HepG2 (cell line): ENCODE results near the gene RANBP3L. TPM values are rescaled to one million over a fixed set of nuclear protein-coding genes. Genes with fewer than 3 reads are reported as not detected.

Experiments
- ATAC-seq: fragments of 200-7000 bp; cut with Tn5 transposase; 3 replicates; pipeline ENCODE4 v1.9.1; 2020; ENCODE audit warnings: mild to moderate bottlenecking, moderate library complexity
- BruUV-seq: library from RNA; stranded (reverse); fragments of 400-500 nt; replicated peaks from 2 replicates; lab custom pipeline; 2021; lab: Mats Ljungman, UMichigan
- CTCF ChIA-PET: fragments of 300-600 bp; formaldehyde crosslinking; extraction: SDS; loops from one replicate; lab custom pipeline; 2021; ENCODE audit warnings: low total read pairs, inconsistent platforms, low intra/inter-chr PET ratio; lab: Yijun Ruan, JAX
- POLR2A ChIA-PET: fragments of 350-600 bp; sonication (Branson Sonifier 250); formaldehyde crosslinking; loops from one replicate; lab custom pipeline; 2020; ENCODE audit warnings: antibody characterized with exemption, inconsistent platforms; lab: Yijun Ruan, JAX
- DNase-seq: peaks from one replicate; pipeline ENCODE4 v3.0.0-alpha.2; 2015; ENCODE audit warnings: low spot score
- FAIRE-seq: peaks from 3 replicates; lab custom pipeline; 2011; peaks lifted over from hg19 to GRCh38; lab: Jason Lieb, UNC
- H2AFZ ChIP-seq: one replicate; pipeline ENCODE4 v1.6.1; 2011; ENCODE audit warnings: low read length, inconsistent platforms
- H3K27ac ChIP-seq: fragments of 300-600 bp; 3 replicates; pipeline ENCODE4 v1.8.0; 2011; ENCODE audit warnings: mixed run types, mild to moderate bottlenecking, mixed read lengths, low read length, inconsistent platforms; ENCODE audit not compliant: insufficient read depth; ENCODE audit errors: extremely low read length
- H3K27me3 ChIP-seq, 2 experiments: fragments of 200-600 bp in 1 of 2; 2 replicates in 1 of 2; 3 replicates in 1 of 2; pipeline versions ENCODE4 v1.6.0 to v1.8.0; 2011; ENCODE audit warnings: low read length in 2 of 2, mild to moderate bottlenecking in 2 of 2, moderate library complexity in 2 of 2, inconsistent platforms in 1 of 2; ENCODE audit not compliant: insufficient read depth in 2 of 2, control insufficient read depth in 1 of 2
- H3K36me3 ChIP-seq, 2 experiments: fragments of 200-600 bp in 1 of 2; replicated peaks in 1 of 2; 2 replicates in 1 of 2; 3 replicates in 1 of 2; pipeline versions ENCODE4 v1.5.1 to v1.8.0; 2011; ENCODE audit warnings: low read length in 2 of 2, inconsistent platforms in 1 of 2; ENCODE audit not compliant: insufficient read depth in 2 of 2, control insufficient read depth in 1 of 2
- H3K4me1 ChIP-seq: 2 replicates; pipeline ENCODE4 v1.5.1; 2012; ENCODE audit warnings: low read length, inconsistent platforms; ENCODE audit not compliant: insufficient read depth
- H3K4me2 ChIP-seq: 2 replicates; pipeline ENCODE4 v1.6.0; 2011; ENCODE audit warnings: low read depth, low read length, inconsistent platforms
- H3K4me3 ChIP-seq, 3 experiments: fragments of 200-600 bp in 1 of 3; sonication (generic), shearing (Covaris generic) in 1 of 3; replicated peaks in 1 of 3; 2 replicates each; pipeline ENCODE4 v1.5.1; 2011 to 2016; ENCODE audit warnings: low read length in 3 of 3, inconsistent platforms in 2 of 3, low read depth in 2 of 3, mild to moderate bottlenecking in 2 of 3, control low read depth in 1 of 3, mixed read lengths in 1 of 3; ENCODE audit not compliant: insufficient read depth in 1 of 3
- H3K79me2 ChIP-seq: one replicate; pipeline ENCODE4 v1.6.1; 2011; ENCODE audit warnings: low read length, inconsistent platforms; ENCODE audit not compliant: insufficient read depth
- H3K9ac ChIP-seq: 2 replicates; pipeline ENCODE4 v1.6.0; 2011; ENCODE audit warnings: mild to moderate bottlenecking, low read depth, low read length, inconsistent platforms; ENCODE audit not compliant: insufficient read depth
- H3K9me3 ChIP-seq: 2 replicates; pipeline ENCODE4 v1.5.1; 2012; ENCODE audit warnings: mild to moderate bottlenecking, low read length
- H4K20me1 ChIP-seq: 2 replicates; pipeline ENCODE4 v1.6.0; 2011; ENCODE audit warnings: inconsistent platforms, mild to moderate bottlenecking, low read length, moderate library complexity; ENCODE audit not compliant: insufficient read depth
- ATF3 ChIP-seq: sonication (generic); formaldehyde crosslinking; IDR thresholded peaks from 2 replicates; pipeline ENCODE4 v1.4.0; 2020; ENCODE audit warnings: missing genetic modification reagents
- HOXA5 ChIP-seq: sonication (generic); formaldehyde crosslinking; IDR thresholded peaks from 2 replicates; pipeline ENCODE4 v1.4.0; 2020; ENCODE audit warnings: missing genetic modification reagents
- SALL2 ChIP-seq: sonication (generic); formaldehyde crosslinking; IDR thresholded peaks from 2 replicates; pipeline ENCODE4 v1.8.1; 2023; ENCODE audit warnings: mild to moderate bottlenecking, missing genetic modification reagents, inconsistent platforms
- ZC3H4 ChIP-seq: sonication (generic); formaldehyde crosslinking; IDR thresholded peaks from 2 replicates; pipeline ENCODE4 v1.4.0; 2020; ENCODE audit warnings: missing genetic modification reagents, borderline replicate concordance
- ZNF251 ChIP-seq: sonication (generic); formaldehyde crosslinking; IDR thresholded peaks from 2 replicates; pipeline ENCODE4 v1.9.0; 2021; ENCODE audit warnings: mild to moderate bottlenecking, missing genetic modification reagents
- WGBS: methylation state at CpG from one replicate; pipeline ENCODE4 v1.1.6; 2017; ENCODE audit warnings: low lambda C conversion rate; 5-methylcytosine and 5-hydroxymethylcytosine counted together
- in situ Hi-C: cut with HindIII; loops from 2 replicates; pipeline ENCODE4 v1.10.0; 2017; ENCODE audit warnings: low pct_unique_long_range_greater_than_20kb; ENCODE audit not compliant: extremely low pct_ligation_motif_present
- intact Hi-C: fragments of 100-400 bp; cut with micrococcal nuclease; formaldehyde crosslinking; loops from one replicate; pipeline ENCODE4 v1.10.0; 2022; ENCODE audit not compliant: unreplicated experiment
- polyA plus RNA-seq, 8 experiments: library from polyadenylated mRNA; depleted of rRNA in 3 of 8; stranded (reverse) in 7 of 8; unstranded in 1 of 8; fragments of >200 nt; fragmentation: Illumina TruSeq in 4 of 8; extraction: Trizol in 4 of 8; gene quantifications; 2 replicates each; pipeline versions ENCODE4 v1.2.1 to v1.2.3, GENCODE V29; 2011 to 2016; ENCODE audit warnings: low read depth in 4 of 8, missing spikeins in 1 of 8, mixed read lengths in 1 of 8; ENCODE audit not compliant: insufficient read depth in 1 of 8
- total RNA-seq, 5 experiments: library from RNA; depleted of rRNA; stranded (reverse); fragments of >200 nt; fragmentation: Illumina TruSeq; extraction: Trizol; gene quantifications; 2 replicates each; pipeline ENCODE4 v1.2.3, GENCODE V29; 2016; ENCODE audit warnings: low read depth in 1 of 5
- TF ChIP-seq, protein P1 (sequence below): sonication (generic); formaldehyde crosslinking; IDR thresholded peaks from 2 replicates; pipeline ENCODE4 v1.4.0; 2020; ENCODE audit warnings: missing genetic modification reagents
- TF ChIP-seq, protein P2 (sequence below): sonication (generic); formaldehyde crosslinking; IDR thresholded peaks from 2 replicates; pipeline ENCODE4 v1.4.0; 2020; ENCODE audit warnings: missing genetic modification reagents
- TF ChIP-seq, protein P3 (sequence below): sonication (generic); formaldehyde crosslinking; IDR thresholded peaks from 2 replicates; pipeline ENCODE4 v1.8.1; 2023; ENCODE audit warnings: mild to moderate bottlenecking, inconsistent platforms, moderate library complexity, missing genetic modification reagents, borderline replicate concordance
- TF ChIP-seq, protein P4 (sequence below): sonication (generic); formaldehyde crosslinking; IDR thresholded peaks from 2 replicates; pipeline ENCODE4 v1.4.0; 2020; ENCODE audit warnings: mild to moderate bottlenecking, missing genetic modification reagents

Gene RANBP3L
- total and polyA plus RNA-seq, 2 of the 13 experiments (the other 11 are each of a cell fraction or from before 2014, with no cell fraction given), result 0.09 TPM; not detected in 1

DNA sequence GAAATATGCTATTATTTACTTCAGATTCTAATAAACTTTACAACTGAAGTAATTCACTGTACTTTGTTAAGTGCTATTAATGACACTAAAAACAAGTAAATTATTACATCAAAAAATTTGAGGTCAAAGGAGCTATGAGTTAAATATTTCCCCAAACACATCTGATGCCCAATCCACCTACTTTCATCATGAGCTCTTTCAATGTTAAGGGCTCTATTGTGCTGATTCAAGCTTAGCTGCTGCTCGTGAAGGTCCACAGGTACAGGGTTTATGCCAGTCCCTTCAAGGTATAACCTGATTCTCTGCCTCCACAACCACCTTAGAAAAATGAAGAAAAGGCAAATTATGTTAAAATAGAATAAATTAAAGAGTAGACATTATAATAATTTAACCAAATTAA, 84.1 kb downstream of the RANBP3L start:
- ATAC-seq (no peak), FAIRE-seq (no peak)
- Histone ChIP-seq H3K27me3 (no peaks in the 10 kb centered on the region), H4K20me1 (no peaks in the 10 kb centered on the region; the same call in 1 of the 2 replicates), H3K79me2 (no peaks in the 10 kb centered on the region), H3K9ac (no peak overlapping the region), H3K9me3 (no peaks in the 10 kb centered on the region), H3K4me3 (no peak overlapping the region), H3K27ac (no peak overlapping the region)
- intact Hi-C loops (no loop called here), in situ Hi-C loops (no loop called here)
- 91% methylated on average over 1 of the region's 1 CpG for WGBS
- BruUV-seq, result no TSS peak
- no peak for TF ChIP-seq ATF3 (CRISPR knock-in tag)
- TF ChIP-seq, protein P1, sequence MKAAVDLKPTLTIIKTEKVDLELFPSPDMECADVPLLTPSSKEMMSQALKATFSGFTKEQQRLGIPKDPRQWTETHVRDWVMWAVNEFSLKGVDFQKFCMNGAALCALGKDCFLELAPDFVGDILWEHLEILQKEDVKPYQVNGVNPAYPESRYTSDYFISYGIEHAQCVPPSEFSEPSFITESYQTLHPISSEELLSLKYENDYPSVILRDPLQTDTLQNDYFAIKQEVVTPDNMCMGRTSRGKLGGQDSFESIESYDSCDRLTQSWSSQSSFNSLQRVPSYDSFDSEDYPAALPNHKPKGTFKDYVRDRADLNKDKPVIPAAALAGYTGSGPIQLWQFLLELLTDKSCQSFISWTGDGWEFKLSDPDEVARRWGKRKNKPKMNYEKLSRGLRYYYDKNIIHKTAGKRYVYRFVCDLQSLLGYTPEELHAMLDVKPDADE (CRISPR knock-in tag), result no peak
- no peak for TF ChIP-seq SALL2 (CRISPR knock-in tag)
- TF ChIP-seq, protein P2, sequence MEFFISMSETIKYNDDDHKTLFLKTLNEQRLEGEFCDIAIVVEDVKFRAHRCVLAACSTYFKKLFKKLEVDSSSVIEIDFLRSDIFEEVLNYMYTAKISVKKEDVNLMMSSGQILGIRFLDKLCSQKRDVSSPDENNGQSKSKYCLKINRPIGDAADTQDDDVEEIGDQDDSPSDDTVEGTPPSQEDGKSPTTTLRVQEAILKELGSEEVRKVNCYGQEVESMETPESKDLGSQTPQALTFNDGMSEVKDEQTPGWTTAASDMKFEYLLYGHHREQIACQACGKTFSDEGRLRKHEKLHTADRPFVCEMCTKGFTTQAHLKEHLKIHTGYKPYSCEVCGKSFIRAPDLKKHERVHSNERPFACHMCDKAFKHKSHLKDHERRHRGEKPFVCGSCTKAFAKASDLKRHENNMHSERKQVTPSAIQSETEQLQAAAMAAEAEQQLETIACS (CRISPR knock-in tag), result no peak
- TF ChIP-seq, protein P3, sequence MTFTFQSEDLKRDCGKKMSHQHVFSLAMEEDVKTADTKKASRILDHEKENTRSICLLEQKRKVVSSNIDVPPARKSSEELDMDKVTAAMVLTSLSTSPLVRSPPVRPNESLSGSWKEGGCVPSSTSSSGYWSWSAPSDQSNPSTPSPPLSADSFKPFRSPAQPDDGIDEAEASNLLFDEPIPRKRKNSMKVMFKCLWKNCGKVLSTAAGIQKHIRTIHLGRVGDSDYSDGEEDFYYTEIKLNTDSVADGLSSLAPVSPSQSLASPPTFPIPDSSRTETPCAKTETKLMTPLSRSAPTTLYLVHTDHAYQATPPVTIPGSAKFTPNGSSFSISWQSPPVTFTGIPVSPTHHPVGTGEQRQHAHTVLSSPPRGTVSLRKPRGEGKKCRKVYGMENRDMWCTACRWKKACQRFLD, result no peak
- TF ChIP-seq, protein P4, sequence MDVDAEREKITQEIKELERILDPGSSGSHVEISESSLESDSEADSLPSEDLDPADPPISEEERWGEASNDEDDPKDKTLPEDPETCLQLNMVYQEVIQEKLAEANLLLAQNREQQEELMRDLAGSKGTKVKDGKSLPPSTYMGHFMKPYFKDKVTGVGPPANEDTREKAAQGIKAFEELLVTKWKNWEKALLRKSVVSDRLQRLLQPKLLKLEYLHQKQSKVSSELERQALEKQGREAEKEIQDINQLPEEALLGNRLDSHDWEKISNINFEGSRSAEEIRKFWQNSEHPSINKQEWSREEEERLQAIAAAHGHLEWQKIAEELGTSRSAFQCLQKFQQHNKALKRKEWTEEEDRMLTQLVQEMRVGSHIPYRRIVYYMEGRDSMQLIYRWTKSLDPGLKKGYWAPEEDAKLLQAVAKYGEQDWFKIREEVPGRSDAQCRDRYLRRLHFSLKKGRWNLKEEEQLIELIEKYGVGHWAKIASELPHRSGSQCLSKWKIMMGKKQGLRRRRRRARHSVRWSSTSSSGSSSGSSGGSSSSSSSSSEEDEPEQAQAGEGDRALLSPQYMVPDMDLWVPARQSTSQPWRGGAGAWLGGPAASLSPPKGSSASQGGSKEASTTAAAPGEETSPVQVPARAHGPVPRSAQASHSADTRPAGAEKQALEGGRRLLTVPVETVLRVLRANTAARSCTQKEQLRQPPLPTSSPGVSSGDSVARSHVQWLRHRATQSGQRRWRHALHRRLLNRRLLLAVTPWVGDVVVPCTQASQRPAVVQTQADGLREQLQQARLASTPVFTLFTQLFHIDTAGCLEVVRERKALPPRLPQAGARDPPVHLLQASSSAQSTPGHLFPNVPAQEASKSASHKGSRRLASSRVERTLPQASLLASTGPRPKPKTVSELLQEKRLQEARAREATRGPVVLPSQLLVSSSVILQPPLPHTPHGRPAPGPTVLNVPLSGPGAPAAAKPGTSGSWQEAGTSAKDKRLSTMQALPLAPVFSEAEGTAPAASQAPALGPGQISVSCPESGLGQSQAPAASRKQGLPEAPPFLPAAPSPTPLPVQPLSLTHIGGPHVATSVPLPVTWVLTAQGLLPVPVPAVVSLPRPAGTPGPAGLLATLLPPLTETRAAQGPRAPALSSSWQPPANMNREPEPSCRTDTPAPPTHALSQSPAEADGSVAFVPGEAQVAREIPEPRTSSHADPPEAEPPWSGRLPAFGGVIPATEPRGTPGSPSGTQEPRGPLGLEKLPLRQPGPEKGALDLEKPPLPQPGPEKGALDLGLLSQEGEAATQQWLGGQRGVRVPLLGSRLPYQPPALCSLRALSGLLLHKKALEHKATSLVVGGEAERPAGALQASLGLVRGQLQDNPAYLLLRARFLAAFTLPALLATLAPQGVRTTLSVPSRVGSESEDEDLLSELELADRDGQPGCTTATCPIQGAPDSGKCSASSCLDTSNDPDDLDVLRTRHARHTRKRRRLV (CRISPR knock-in tag), result no peak
- no peak for TF ChIP-seq ZC3H4 (CRISPR knock-in tag)
- no peak for TF ChIP-seq HOXA5 (CRISPR knock-in tag)
- TF ChIP-seq ZNF251 (CRISPR knock-in tag), result no peak
- TF ChIP-seq, all 625 proteins: peak for 0
- no peaks in the 10 kb centered on the region for H3K4me1 ChIP-seq
- DNase-seq, result no peak
- ChIA-PET POLR2A (interaction anchor here (1.3 kb wide), 1 partner anchor 24 kb away, joined by 4 read pairs; the partner anchor contains the start of gene NADK2), CTCF (no interaction called here)
- H3K4me2 ChIP-seq, result no peak overlapping the region
- H2AFZ ChIP-seq, result no peak overlapping the region
- peaks cover 8 to 65% of the 10 kb centered on the region in 2 experiments for H3K36me3 ChIP-seq
